B cell (primary cell): ENCODE data around the gene SLC27A1.

Experiments used
- CTCF ChIP-seq: fragments of 200-600 bp; IDR thresholded peaks from one replicate; pipeline ENCODE4 v1.8.0; 2022; ENCODE audit warnings: antibody characterized with exemption, mild to moderate bottlenecking
- EZH2 ChIP-seq: IDR thresholded peaks from 2 replicates; pipeline ENCODE4 v1.6.1; 2012; ENCODE audit warnings: borderline replicate concordance, low read depth, mild to moderate bottlenecking, moderate library complexity, low read length; ENCODE audit not compliant: insufficient read depth, poor library complexity, severe bottlenecking

GRCh38 chr19:17527326-17527725, 57.0 kb downstream of the SLC27A1 start:
- TF ChIP-seq CTCF (no peak), EZH2 (no peak)
